HUES64 (cell line): ENCODE results near the gene TGM2.

Experiments used
- H3K27ac ChIP-seq: 2 replicates; pipeline ENCODE4 v1.7.0; 2013; ENCODE audit warnings: low read depth, low read length, inconsistent platforms
- H3K27me3 ChIP-seq: 2 replicates; pipeline ENCODE4 v1.6.1; 2013; ENCODE audit warnings: mild to moderate bottlenecking, low read length; ENCODE audit not compliant: insufficient read depth
- H3K36me3 ChIP-seq: 2 replicates; pipeline ENCODE4 v1.6.1; 2013; ENCODE audit warnings: mild to moderate bottlenecking, low read length; ENCODE audit not compliant: insufficient read depth
- H3K4me1 ChIP-seq: 2 replicates; pipeline ENCODE4 v1.6.1; 2013; ENCODE audit warnings: mild to moderate bottlenecking, low read length, moderate library complexity; ENCODE audit not compliant: insufficient read depth
- H3K4me3 ChIP-seq: 2 replicates; pipeline ENCODE4 v1.5.1; 2013; ENCODE audit warnings: mild to moderate bottlenecking, low read length, moderate library complexity
- H3K9ac ChIP-seq: 2 replicates; pipeline ENCODE4 v1.6.1; 2013; ENCODE audit warnings: mild to moderate bottlenecking, low read depth, low read length
- H3K9me3 ChIP-seq: 2 replicates; pipeline ENCODE4 v1.6.1; 2013; ENCODE audit warnings: low read depth, low read length; ENCODE audit not compliant: insufficient read depth
- WGBS: fragments of 150-250, 120-280 bp; methylation state at CpG from one replicate; pipeline ENCODE4 v1.1.7; 2013; ENCODE audit warnings: missing lambda C conversion rate; 5-methylcytosine and 5-hydroxymethylcytosine counted together

The TGM2 gene

DNA sequence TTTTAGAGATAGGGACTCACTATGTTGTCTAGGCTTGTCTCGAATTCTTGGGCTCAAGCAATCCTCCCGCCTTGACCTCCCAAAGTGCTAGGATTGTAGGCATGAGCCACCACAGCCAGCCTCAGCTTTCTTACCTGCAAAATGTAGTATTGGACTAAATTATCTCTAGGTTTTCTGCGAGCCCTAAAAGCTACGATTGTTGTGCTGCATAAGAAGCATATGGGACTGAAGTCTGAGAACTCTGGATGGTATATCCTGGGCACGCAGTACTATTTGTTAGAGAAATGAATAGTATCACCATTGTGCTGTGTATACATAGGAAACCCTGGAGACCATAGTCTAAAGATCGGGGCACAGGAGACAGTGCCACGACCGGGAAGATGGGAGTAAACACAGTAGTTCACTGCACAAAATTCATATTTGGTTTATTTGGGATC is 71.4 kb downstream of the TGM2 start:
- Histone ChIP-seq H3K27me3 (no peaks in the 10 kb centered on the region), H3K4me1 (no peaks in the 10 kb centered on the region; the same call in 1 of the 2 replicates), H3K27ac (no peak overlapping the region), H3K9me3 (no peaks in the 10 kb centered on the region), H3K4me3 (no peak overlapping the region), H3K9ac (no peak overlapping the region), H3K36me3 (peaks cover 26% of the 10 kb centered on the region)
- WGBS = 94% methylated on average over 8 of the region's 8 CpGs

DNA sequence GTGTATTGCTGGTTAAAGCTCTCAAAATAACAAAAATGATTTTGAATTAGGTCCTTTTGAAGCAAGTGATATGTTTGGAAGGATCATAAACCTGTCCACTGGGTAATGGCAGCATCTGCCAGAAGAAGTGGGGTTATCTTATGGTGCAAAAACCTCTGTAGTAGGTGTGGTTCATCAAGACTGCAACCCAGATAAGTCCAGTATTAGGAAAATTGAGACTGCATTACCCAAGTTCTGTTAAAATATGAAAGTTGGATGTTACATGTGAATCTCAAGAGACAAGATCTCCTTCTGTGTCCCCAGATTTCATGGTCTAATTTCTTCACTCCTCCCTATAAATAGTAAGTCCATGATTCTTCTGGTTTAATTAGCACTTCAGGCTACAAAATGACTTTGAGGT is 72.2 kb downstream of the TGM2 start:
- no peaks in the 10 kb centered on the region for H3K9me3 ChIP-seq
- no peak overlapping the region for H3K9ac ChIP-seq
- no peak overlapping the region for H3K4me3 ChIP-seq
- H3K36me3 ChIP-seq = peaks cover 34% of the 10 kb centered on the region
- no peak overlapping the region for H3K27ac ChIP-seq
- no peaks in the 10 kb centered on the region; the same call in 1 of the 2 replicates for H3K4me1 ChIP-seq
- no peaks in the 10 kb centered on the region for H3K27me3 ChIP-seq

DNA sequence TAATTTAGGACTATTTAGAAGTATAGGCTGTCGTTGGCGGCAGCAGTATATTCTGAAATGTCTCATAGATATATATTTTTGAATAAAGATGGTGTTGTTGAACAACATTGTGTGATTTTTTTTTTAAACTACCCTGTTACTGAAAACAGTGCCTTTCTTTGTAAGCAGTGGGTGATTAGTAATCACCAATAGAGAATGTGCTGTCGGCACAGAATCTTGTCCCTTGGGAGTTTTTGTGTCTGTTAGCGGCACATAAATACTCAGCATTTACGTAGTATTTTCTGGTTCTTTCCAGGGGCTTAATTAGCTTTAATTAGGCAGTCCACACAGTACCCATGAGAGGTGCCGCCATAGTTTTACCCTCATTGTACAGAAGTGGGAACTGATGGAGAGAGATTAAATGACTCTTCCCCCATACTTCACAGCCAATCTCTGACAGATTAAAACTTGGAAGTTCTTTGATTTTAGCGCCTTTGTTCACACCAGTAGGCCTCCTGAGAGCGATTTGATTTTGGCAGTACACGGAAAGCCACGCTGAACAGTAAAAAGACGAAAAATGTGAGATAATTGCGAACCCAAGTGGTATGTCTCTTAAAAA is 72.7 kb downstream of the TGM2 start:
- Histone ChIP-seq H3K27me3 (no peaks in the 10 kb centered on the region), H3K4me3 (no peak overlapping the region), H3K27ac (no peak overlapping the region), H3K36me3 (peaks cover 39% of the 10 kb centered on the region), H3K4me1 (no peaks in the 10 kb centered on the region; the same call in 1 of the 2 replicates), H3K9me3 (no peaks in the 10 kb centered on the region), H3K9ac (no peak overlapping the region)
- 95% methylated on average over 12 of the region's 12 CpGs for WGBS

DNA sequence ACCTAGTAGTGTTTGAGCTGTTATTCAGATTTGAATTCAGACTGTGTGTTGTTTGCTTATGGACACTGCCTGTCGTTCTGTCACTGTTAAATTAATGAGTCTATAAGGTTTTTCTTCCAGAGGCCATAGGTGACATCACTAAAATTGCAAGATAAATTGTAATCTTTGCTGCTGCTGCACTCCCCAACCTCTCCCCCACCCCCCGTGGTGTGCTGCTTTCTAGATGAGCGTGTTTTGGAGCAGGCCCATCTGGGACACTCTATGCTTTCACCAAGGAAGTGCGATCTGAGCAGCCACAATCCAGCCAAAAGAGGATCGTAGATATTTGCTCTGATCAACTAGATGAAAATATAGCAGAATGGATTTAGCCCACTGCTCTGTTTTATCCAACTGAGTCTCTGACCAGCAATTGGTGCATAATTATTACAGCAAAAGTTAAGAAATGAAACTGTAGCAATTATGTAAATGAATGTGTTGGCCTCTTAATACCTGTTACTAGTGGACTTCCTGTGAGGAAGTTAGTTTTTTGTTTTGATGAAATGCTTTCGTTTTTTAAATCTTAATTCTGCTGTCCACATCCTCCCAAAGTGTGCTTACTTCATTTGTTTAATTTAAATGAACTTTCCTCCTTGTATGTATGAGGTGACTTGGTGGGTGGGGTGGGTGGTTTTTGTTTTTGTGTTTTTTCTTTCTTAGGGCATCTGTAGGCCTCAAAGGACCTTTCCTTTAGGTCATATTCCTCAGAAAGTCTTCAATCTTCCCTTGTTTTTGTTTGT is 73.4 kb downstream of the TGM2 start:
- WGBS = 95% methylated on average over 5 of the region's 6 CpGs
- no peaks in the 10 kb centered on the region for H3K9me3 ChIP-seq
- H3K4me1 ChIP-seq = no peaks in the 10 kb centered on the region; the same call in 1 of the 2 replicates
- no peak overlapping the region for H3K9ac ChIP-seq
- peaks cover 46% of the 10 kb centered on the region for H3K36me3 ChIP-seq
- H3K27ac ChIP-seq = no peak overlapping the region
- H3K4me3 ChIP-seq = no peak overlapping the region
- H3K27me3 ChIP-seq = no peaks in the 10 kb centered on the region

DNA sequence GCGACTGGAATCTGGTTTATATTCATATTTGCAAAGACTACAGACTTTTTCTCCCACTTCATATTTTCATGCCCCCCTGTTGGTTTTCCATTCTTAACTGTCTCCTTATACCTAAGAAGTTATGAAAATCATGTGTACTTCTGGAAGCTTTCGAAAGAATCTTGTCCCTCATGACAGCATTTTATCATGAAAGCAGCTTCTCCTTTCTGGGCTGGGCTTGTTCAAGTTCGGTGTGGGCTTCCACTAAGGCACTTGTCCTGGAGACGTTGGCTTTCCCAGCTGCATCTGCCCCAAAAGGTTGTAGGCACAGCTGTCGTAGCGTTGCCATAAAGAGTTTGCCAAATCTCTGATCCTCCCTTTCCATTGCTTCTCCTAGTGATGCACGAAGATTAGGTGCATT is 75.0 kb downstream of the TGM2 start:
- Histone ChIP-seq H3K27ac (no peak overlapping the region), H3K27me3 (no peaks in the 10 kb centered on the region), H3K9ac (no peak overlapping the region), H3K4me1 (no peaks in the 10 kb centered on the region; the same call in 1 of the 2 replicates), H3K36me3 (peaks cover 59% of the 10 kb centered on the region), H3K9me3 (no peaks in the 10 kb centered on the region), H3K4me3 (no peak overlapping the region)
- 95% methylated on average over 7 of the region's 7 CpGs for WGBS

DNA sequence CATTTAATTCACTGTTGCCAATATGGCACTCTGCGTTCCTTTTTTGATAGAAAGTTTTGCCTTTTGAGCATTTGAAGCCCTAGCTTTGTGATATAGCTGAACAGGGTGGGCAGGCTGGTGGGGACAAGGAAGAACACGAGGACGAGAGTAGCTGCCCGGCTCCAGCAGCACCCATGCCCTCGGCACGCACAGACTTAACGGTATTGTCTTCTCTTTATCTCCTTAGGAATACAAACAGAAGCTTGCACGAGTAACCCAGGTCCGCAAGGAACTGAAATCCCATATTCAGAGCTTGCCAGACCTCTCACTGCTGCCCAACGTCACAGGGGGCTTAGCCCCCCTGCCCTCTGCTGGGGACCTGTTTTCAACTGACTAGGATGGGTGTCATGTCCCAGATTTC is 75.6 kb downstream of the TGM2 start:
- H3K9me3 ChIP-seq = no peaks in the 10 kb centered on the region
- peaks cover 59% of the 10 kb centered on the region for H3K36me3 ChIP-seq
- H3K4me3 ChIP-seq = no peak overlapping the region
- no peaks in the 10 kb centered on the region for H3K27me3 ChIP-seq
- no peaks in the 10 kb centered on the region; the same call in 1 of the 2 replicates for H3K4me1 ChIP-seq
- 87% methylated on average over 10 of the region's 10 CpGs for WGBS
- H3K9ac ChIP-seq = no peak overlapping the region
- H3K27ac ChIP-seq = no peak overlapping the region

DNA sequence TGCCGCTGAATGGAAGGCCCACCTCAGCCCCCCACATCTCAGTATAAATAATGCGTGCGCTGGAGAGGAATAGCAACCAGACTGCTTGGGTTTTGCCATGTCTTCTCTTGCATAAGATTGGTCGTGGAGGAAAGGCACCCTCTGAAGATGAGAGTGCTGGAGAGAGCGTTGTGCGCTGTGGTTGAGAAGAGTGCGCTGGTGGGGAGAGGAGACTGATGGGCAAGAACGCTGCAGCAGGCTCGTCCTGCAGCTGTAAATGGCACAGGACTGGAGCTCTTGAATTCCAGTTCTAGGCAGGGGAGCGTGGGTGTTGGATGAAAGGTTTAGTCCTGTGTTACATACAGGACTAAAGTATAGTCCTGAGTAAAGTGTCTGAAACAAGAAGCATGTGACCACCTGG is 80.0 kb downstream of the TGM2 start:
- 91% methylated on average over 10 of the region's 10 CpGs for WGBS
- no peaks in the 10 kb centered on the region for H3K27me3 ChIP-seq
- H3K4me3 ChIP-seq = no peak overlapping the region
- no peak overlapping the region for H3K27ac ChIP-seq
- H3K4me1 ChIP-seq = no peaks in the 10 kb centered on the region; the same call in 1 of the 2 replicates
- no peaks in the 10 kb centered on the region for H3K9me3 ChIP-seq
- H3K9ac ChIP-seq = no peak overlapping the region
- H3K36me3 ChIP-seq = peaks cover 58% of the 10 kb centered on the region

DNA sequence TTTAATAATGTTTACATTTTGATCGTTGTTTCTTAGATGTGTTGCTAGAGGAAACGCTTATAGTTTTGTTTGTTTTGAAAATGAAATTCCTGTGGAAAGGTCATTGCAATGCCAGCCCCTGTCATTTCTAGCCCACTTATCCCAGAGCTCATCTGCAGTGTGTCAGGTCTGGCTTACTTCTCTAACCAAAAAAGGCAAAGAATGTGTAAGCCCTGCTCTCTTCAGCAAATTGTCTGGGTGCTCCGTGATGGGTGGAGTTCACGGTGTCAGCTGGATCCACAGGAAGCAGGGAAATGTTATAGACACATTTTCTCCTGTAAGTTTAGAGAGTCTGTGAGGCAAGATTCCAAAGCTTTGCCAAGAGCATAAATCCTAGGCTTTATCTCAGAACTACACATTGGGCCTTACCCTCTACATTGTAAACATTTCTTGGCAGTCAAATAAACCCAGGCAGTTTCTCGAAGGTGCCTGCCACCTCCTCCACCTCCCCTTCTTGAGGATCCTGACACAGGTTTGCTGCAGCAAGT is 80.6 kb downstream of the TGM2 start:
- no peaks in the 10 kb centered on the region for H3K27me3 ChIP-seq
- H3K9me3 ChIP-seq = no peaks in the 10 kb centered on the region
- H3K36me3 ChIP-seq = peaks cover 55% of the 10 kb centered on the region
- H3K27ac ChIP-seq = no peak overlapping the region
- 93% methylated on average over 5 of the region's 5 CpGs for WGBS
- H3K9ac ChIP-seq = no peak overlapping the region
- H3K4me1 ChIP-seq = no peaks in the 10 kb centered on the region; the same call in 1 of the 2 replicates
- H3K4me3 ChIP-seq = no peak overlapping the region

DNA sequence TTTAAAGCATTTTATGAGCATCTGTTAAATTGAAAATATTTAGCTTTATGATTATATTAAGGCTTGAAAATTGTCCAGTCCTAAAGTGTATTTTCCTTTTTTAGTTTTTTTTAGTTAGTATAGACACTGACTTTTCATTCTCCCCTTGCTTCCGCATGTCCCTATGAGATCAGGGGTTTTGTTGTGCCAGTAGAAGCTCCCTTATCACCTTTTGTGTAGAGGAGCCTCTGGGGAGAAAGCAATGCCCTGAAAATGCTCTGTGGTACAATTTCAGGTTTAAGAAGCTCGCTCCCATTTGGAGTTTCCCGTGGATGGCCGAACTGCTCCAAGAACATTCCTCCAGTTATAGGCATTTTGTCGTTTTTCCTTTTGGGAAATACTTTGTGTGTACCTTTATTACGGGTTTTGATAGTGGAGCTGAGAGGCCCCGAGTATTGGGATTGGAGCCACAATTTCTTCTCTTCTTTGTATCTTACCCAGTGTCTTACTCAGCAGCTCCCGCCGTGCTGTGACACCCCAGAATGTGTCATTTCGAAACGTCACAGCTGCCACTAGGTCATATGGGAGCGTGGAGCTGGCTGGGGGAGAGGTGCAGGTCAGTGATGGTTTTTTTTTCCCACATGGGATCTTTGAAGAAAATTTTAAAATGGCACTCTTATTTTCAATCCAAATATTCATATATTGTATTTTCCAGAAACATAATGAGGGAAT is 81.6 kb downstream of the TGM2 start:
- H3K4me3 ChIP-seq = no peak overlapping the region
- H3K9me3 ChIP-seq = peaks cover 4% of the 10 kb centered on the region; the same call in 1 of the 2 replicates
- H3K27me3 ChIP-seq = no peaks in the 10 kb centered on the region
- no peaks in the 10 kb centered on the region; the same call in 1 of the 2 replicates for H3K4me1 ChIP-seq
- H3K9ac ChIP-seq = no peak overlapping the region
- WGBS = 95% methylated on average over 12 of the region's 12 CpGs
- H3K36me3 ChIP-seq = peaks cover 54% of the 10 kb centered on the region
- H3K27ac ChIP-seq = no peak overlapping the region

DNA sequence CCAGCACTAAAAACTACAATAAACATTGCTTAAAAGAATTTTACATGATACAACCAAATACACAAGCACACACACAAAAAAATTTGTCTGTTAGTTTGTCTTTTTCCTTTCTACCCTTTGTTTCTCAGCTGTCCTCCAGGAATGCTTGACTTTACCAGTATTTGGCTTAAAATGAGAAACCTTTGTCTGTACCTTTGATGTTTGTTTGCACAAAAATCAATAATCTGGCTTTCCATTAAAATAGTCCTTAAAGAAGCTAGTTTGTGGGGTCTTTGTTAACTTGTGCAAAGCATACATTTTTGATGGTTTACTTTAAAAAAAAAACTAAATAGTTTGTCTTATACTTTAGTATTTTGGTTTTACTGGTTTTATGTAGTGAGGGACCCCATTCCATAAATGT is 82.2 kb downstream of the TGM2 start:
- peaks cover 4% of the 10 kb centered on the region; the same call in 1 of the 2 replicates for H3K9me3 ChIP-seq
- peaks cover 52% of the 10 kb centered on the region for H3K36me3 ChIP-seq
- H3K27ac ChIP-seq = no peak overlapping the region
- no peaks in the 10 kb centered on the region; the same call in 1 of the 2 replicates for H3K4me1 ChIP-seq
- H3K27me3 ChIP-seq = no peaks in the 10 kb centered on the region
- no peak overlapping the region for H3K9ac ChIP-seq
- H3K4me3 ChIP-seq = no peak overlapping the region

DNA sequence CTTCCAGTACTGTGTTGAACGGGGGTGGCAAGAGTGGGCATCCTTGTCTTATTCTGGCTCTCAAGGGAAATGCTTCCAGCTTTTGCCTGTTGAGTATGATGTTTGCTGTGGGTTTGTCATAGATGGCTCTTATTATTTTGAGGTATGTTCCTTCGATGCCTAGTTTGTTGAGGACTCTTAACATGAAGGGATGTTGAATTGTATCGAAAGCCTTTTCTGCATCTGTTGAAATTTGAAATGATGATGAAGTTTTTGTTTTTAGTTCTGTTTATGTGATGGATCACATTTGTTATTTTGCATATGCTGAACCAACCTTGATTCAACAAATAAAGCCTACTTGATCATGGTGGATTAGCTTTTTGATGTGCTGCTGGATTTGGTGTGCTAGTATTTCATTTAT is 83.5 kb downstream of the TGM2 start:
- Histone ChIP-seq H3K9me3 (peaks cover 4% of the 10 kb centered on the region; the same call in 1 of the 2 replicates), H3K4me3 (no peak overlapping the region), H3K27ac (no peak overlapping the region), H3K9ac (no peak overlapping the region), H3K36me3 (peaks cover 48% of the 10 kb centered on the region), H3K27me3 (no peaks in the 10 kb centered on the region), H3K4me1 (no peaks in the 10 kb centered on the region; the same call in 1 of the 2 replicates)
- WGBS = 78% methylated on average over 3 of the region's 3 CpGs
